HL-60 (cell line): ENCODE data around the gene BCL11A.

Source experiments
- DNase-seq, 2 experiments: peaks; one replicate each; pipeline ENCODE4 v3.0.0-alpha.2; 2010 to 2020; ENCODE audit warnings: low read depth in 1 of 2, low spot score in 1 of 2
- H3K27ac ChIP-seq: fragments of 250-450 bp; sonication (Bioruptor Pico); replicated peaks from 2 replicates; pipeline ENCODE4 v1.5.1; 2020; ENCODE audit warnings: mild to moderate bottlenecking, moderate library complexity
- H3K27me3 ChIP-seq: fragments of 250-450 bp; sonication (Bioruptor Pico); 2 replicates; pipeline ENCODE4 v1.5.1; 2021; ENCODE audit warnings: mild to moderate bottlenecking, moderate library complexity; ENCODE audit not compliant: insufficient read depth, poor library complexity, severe bottlenecking
- H3K4me3 ChIP-seq: replicated peaks from 2 replicates; pipeline ENCODE4 v1.5.1; 2011; ENCODE audit warnings: mild to moderate bottlenecking, control low read depth, low read length; ENCODE audit not compliant: insufficient read depth
- GABPA ChIP-seq: IDR thresholded peaks from 2 replicates; pipeline ENCODE4 v1.6.1; 2012; ENCODE audit warnings: low read depth
- POLR2AphosphoS5 ChIP-seq: IDR thresholded peaks from 2 replicates; pipeline ENCODE4 v1.6.1; 2012; ENCODE audit warnings: low read depth
- SPI1 ChIP-seq: IDR thresholded peaks from 2 replicates; pipeline ENCODE4 v1.6.1; 2012; ENCODE audit warnings: low read depth, mild to moderate bottlenecking, borderline replicate concordance
- TF ChIP-seq, protein P1 (sequence below): IDR thresholded peaks from 2 replicates; pipeline ENCODE4 v1.6.1; 2012; ENCODE audit warnings: low read depth; ENCODE audit not compliant: insufficient replicate concordance
- TF ChIP-seq, protein P2 (sequence below): IDR thresholded peaks from one replicate; pipeline ENCODE4 v1.5.1; 2011; ENCODE audit warnings: low read length, control low read depth, inconsistent platforms; ENCODE audit not compliant: insufficient read depth

The BCL11A gene

DNA sequence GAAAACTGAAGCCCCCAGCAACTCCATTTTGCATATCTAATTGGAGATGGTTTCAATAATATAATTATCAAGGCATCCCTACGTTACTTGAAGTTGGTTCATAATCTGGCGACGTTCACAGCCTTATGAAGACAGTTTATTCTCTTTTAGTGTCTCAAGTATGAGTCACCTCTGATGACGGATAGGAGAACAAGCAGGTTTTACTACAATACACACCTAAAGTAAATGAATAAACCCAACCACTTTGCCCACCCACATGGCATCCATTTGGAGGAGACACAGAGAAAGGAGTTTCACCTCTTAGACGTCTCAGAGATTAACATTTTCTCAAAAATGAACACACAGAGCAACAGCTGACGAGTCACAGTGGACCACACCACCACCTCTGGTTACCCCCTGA, 40.8 kb downstream of the BCL11A start:
- H3K27ac ChIP-seq: no peak overlapping the region
- DNase-seq: no peak
- no peak overlapping the region for H3K4me3 ChIP-seq
- no peak for TF ChIP-seq GABPA
- TF ChIP-seq POLR2AphosphoS5: no peak
- TF ChIP-seq, protein P1, sequence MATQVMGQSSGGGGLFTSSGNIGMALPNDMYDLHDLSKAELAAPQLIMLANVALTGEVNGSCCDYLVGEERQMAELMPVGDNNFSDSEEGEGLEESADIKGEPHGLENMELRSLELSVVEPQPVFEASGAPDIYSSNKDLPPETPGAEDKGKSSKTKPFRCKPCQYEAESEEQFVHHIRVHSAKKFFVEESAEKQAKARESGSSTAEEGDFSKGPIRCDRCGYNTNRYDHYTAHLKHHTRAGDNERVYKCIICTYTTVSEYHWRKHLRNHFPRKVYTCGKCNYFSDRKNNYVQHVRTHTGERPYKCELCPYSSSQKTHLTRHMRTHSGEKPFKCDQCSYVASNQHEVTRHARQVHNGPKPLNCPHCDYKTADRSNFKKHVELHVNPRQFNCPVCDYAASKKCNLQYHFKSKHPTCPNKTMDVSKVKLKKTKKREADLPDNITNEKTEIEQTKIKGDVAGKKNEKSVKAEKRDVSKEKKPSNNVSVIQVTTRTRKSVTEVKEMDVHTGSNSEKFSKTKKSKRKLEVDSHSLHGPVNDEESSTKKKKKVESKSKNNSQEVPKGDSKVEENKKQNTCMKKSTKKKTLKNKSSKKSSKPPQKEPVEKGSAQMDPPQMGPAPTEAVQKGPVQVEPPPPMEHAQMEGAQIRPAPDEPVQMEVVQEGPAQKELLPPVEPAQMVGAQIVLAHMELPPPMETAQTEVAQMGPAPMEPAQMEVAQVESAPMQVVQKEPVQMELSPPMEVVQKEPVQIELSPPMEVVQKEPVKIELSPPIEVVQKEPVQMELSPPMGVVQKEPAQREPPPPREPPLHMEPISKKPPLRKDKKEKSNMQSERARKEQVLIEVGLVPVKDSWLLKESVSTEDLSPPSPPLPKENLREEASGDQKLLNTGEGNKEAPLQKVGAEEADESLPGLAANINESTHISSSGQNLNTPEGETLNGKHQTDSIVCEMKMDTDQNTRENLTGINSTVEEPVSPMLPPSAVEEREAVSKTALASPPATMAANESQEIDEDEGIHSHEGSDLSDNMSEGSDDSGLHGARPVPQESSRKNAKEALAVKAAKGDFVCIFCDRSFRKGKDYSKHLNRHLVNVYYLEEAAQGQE: no peak
- H3K27me3 ChIP-seq: no peaks in the 10 kb centered on the region

DNA sequence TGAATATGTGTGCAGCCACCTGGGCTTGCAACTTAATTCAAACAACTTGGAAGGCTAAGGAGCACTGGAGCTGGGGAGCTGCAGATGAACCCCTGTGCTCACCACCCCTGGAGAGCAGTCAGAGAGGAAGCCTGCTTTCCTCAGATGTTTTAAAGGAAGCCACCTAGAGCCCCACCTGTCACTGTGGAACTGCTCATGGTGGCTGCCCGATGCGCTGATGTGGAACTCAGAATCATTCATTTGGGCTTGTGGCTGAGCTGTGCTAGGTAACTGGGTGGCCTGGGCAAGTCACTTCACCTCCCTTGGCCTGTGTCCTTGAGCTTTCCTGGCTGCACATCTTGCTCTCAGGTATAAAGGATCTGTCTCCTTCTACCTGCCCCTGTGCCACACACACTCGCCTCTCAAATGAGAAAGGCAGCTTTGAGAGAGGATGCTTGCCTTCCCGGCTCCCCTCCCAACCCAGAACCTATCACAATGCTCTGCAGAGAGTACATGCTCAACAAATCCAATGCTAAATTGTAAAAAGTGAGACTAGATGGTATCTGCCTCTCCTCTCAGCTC, 41.3 kb downstream of the BCL11A start:
- no peak overlapping the region for H3K27ac ChIP-seq
- no peak for DNase-seq
- H3K4me3 ChIP-seq: no peak overlapping the region
- H3K27me3 ChIP-seq: no peaks in the 10 kb centered on the region
- TF ChIP-seq SPI1 (no peak), POLR2AphosphoS5 (no peak), GABPA (no peak)
- TF ChIP-seq, protein P1: no peak
- TF ChIP-seq, protein P2, sequence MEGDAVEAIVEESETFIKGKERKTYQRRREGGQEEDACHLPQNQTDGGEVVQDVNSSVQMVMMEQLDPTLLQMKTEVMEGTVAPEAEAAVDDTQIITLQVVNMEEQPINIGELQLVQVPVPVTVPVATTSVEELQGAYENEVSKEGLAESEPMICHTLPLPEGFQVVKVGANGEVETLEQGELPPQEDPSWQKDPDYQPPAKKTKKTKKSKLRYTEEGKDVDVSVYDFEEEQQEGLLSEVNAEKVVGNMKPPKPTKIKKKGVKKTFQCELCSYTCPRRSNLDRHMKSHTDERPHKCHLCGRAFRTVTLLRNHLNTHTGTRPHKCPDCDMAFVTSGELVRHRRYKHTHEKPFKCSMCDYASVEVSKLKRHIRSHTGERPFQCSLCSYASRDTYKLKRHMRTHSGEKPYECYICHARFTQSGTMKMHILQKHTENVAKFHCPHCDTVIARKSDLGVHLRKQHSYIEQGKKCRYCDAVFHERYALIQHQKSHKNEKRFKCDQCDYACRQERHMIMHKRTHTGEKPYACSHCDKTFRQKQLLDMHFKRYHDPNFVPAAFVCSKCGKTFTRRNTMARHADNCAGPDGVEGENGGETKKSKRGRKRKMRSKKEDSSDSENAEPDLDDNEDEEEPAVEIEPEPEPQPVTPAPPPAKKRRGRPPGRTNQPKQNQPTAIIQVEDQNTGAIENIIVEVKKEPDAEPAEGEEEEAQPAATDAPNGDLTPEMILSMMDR: no peak

DNA sequence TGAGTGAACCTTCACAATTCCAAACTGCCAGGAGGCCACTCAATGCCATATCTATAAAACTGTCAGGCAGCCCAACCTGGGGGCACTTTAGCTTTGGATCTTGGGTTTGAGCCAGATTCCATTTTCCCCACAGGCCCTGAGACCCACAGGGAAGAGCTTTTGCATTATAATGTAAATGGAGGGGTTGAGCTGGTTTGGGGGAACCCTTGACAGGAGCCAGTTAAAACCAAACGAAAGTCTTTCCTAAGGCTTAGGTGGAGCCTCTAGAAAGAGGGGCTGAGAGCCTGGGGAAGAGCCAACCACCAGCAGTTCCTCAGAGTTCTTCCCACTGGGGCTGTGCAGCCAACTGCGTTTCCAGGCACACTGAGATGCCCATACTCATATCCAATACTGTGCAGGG, 42.7 kb downstream of the BCL11A start:
- H3K27me3 ChIP-seq: no peaks in the 10 kb centered on the region
- no peak for DNase-seq
- no peak overlapping the region for H3K27ac ChIP-seq
- H3K4me3 ChIP-seq: no peak overlapping the region
- TF ChIP-seq, protein P1: no peak
- no peak for TF ChIP-seq SPI1
- TF ChIP-seq GABPA: no peak
- TF ChIP-seq, protein P2: no peak
- TF ChIP-seq POLR2AphosphoS5: no peak
